NB4 (cell line): ENCODE data around the gene RSL1D1.

Experiments
- CTCF ChIP-seq: IDR thresholded peaks from one replicate; pipeline ENCODE4 v1.5.1; 2012; ENCODE audit warnings: low read depth, low read length
- MYC ChIP-seq: IDR thresholded peaks from 2 replicates; pipeline ENCODE4 v1.6.1; 2011; ENCODE audit warnings: low read depth, low read length
- POLR2A ChIP-seq: IDR thresholded peaks from 2 replicates; pipeline ENCODE4 v1.6.1; 2011; ENCODE audit warnings: mild to moderate bottlenecking; ENCODE audit not compliant: insufficient read length; ENCODE audit errors: extremely low read depth

GRCh38 chr16:11877374-11877773 is 26.0 kb upstream of the RSL1D1 start:
- TF ChIP-seq CTCF: no peak
- TF ChIP-seq POLR2A: no peak
- TF ChIP-seq MYC: no peak
